ENCODE data around the gene ALDH1A3. TPM values are rescaled to one million over a fixed set of nuclear protein-coding genes. Genes with fewer than 3 reads are reported as not detected.

ALDH1A3 gene
- polyA plus RNA-seq, 1 of the 3 experiments (the other 2 are of a cell fraction): 4.4 TPM

DNA sequence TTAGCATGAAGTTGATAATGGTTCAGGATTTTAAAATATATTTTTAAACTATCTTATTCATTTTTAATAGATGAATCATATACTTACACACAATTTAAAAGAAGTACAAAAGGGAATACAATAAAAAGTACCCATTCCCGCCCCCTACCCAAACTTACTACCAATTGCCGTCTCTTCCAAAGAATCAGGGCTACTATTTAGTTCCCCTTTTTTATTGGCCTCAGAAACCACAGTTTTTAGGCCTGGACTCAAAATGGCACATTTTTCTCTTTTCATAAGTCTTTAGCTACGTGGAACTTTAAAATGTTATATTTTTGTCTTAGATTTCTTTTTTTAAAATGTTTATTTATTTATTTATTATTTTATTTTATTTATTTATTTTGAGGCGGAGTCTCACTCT is 57.5 kb downstream of the ALDH1A3 start (continued):
- no peak for TF ChIP-seq REST (IDR thresholded peaks at IDR 0.05; ENCODE audit: low read depth, low read length)

GRCh38 chr15:100939791-100940190 is 60.2 kb downstream of the ALDH1A3 start:
- CTCF ChIA-PET: no interaction called here

More at GRCh38 chr15:100939791-100940190, 60.2 kb downstream of the ALDH1A3 start:
- H3K36me3 ChIP-seq (replicated peaks in 1 of 2; ENCODE audit: control insufficient read depth in 1 of 2, insufficient read depth in 2 of 2, low read length in 1 of 2): no peaks in the 10 kb centered on the region
- no peaks in the 10 kb centered on the region for H3F3A ChIP-seq (replicated peaks; ENCODE audit: insufficient read depth)
- H3K27ac ChIP-seq (ENCODE audit: low read depth in 2 of 2, low read length in 1 of 2): no peak overlapping the region
- H3K9me3 ChIP-seq: no peaks in the 10 kb centered on the region
- POLR2A ChIA-PET: no interaction called here
- no peak overlapping the region for H2AFZ ChIP-seq (ENCODE audit: low read depth)
- no peak overlapping the region for H3K9ac ChIP-seq
- no peak overlapping the region for H3K4me2 ChIP-seq
- 92% methylated on average over 4 of the region's 4 CpGs for WGBS (ENCODE audit: low lambda C conversion rate)
- H4K20me1 ChIP-seq (ENCODE audit: insufficient read depth): no peaks in the 10 kb centered on the region
- H3K27me3 ChIP-seq (ENCODE audit: insufficient read depth): no peaks in the 10 kb centered on the region
- no peak overlapping the region for H3K4me3 ChIP-seq (ENCODE audit: low read depth in 2 of 2, low read length in 1 of 2)
- DNase-seq: no peak
- no peaks in the 10 kb centered on the region for H3K79me2 ChIP-seq (ENCODE audit: insufficient read depth)
- no peaks in the 10 kb centered on the region for H3K9me2 ChIP-seq
- H3K4me1 ChIP-seq (ENCODE audit: control insufficient read depth in 1 of 2, insufficient read depth in 2 of 2, low read depth in 1 of 2, low read length in 1 of 2): peaks cover 0 to 7% of the 10 kb centered on the region in 2 experiments; a peak in 2 of 4 replicates
- TF ChIP-seq TCF12 (IDR thresholded peaks at IDR 0.05) (no peak), POLR2AphosphoS5 (IDR thresholded peaks at IDR 0.05; ENCODE audit: low read depth, low read length) (no peak), SIN3A (IDR thresholded peaks at IDR 0.05; ENCODE audit: borderline replicate concordance, low read depth, low read length) (no peak), RXRA (IDR thresholded peaks at IDR 0.05; ENCODE audit: borderline replicate concordance, low read depth) (no peak), ELF1 (IDR thresholded peaks at IDR 0.05) (no peak), RAD21 (IDR thresholded peaks at IDR 0.05; ENCODE audit: low read length) (no peak), TEAD4 (IDR thresholded peaks at IDR 0.05; ENCODE audit: borderline replicate concordance, insufficient read depth) (no peak), GATA2 (CRISPR knock-in tag; IDR thresholded peaks at IDR 0.05) (no peak)
- TF ChIP-seq, protein P1, sequence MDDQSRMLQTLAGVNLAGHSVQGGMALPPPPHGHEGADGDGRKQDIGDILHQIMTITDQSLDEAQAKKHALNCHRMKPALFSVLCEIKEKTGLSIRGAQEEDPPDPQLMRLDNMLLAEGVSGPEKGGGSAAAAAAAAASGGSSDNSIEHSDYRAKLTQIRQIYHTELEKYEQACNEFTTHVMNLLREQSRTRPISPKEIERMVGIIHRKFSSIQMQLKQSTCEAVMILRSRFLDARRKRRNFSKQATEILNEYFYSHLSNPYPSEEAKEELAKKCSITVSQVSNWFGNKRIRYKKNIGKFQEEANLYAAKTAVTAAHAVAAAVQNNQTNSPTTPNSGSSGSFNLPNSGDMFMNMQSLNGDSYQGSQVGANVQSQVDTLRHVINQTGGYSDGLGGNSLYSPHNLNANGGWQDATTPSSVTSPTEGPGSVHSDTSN (IDR thresholded peaks at IDR 0.05): no peak
- TF ChIP-seq, protein P2, sequence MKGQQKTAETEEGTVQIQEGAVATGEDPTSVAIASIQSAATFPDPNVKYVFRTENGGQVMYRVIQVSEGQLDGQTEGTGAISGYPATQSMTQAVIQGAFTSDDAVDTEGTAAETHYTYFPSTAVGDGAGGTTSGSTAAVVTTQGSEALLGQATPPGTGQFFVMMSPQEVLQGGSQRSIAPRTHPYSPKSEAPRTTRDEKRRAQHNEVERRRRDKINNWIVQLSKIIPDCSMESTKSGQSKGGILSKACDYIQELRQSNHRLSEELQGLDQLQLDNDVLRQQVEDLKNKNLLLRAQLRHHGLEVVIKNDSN (IDR thresholded peaks at IDR 0.05; ENCODE audit: borderline replicate concordance, low read depth): no peak
- TF ChIP-seq, protein P3, sequence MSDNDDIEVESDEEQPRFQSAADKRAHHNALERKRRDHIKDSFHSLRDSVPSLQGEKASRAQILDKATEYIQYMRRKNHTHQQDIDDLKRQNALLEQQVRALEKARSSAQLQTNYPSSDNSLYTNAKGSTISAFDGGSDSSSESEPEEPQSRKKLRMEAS (IDR thresholded peaks at IDR 0.05; ENCODE audit: low read depth): no peak
